Measurements from ENCODE around the gene SPRY4. TPM values are rescaled to one million over a fixed set of nuclear protein-coding genes. Genes with fewer than 3 reads are reported as not detected.
"Not testable (repeated sequence)": the region's sequence is repeated elsewhere in the genome, so short reads cannot be mapped to it uniquely, and the experiment has no call there.

Gene SPRY4
- total RNA-seq, 1 donor from 2014 or later, result 2.6 TPM

GRCh38 chr5:142295084-142295758, 29.6 kb downstream of the SPRY4 start:
- peak; percentile 80 to 81 for DNase-seq (ENCODE audit: low read depth in 2 of 2)

- peak; percentile 60 to 76 for DNase-seq (ENCODE audit: low read depth in 2 of 2)
Observed at GRCh38 chr5:142293486-142293885, 31.3 kb downstream of the SPRY4 start.

DNA sequence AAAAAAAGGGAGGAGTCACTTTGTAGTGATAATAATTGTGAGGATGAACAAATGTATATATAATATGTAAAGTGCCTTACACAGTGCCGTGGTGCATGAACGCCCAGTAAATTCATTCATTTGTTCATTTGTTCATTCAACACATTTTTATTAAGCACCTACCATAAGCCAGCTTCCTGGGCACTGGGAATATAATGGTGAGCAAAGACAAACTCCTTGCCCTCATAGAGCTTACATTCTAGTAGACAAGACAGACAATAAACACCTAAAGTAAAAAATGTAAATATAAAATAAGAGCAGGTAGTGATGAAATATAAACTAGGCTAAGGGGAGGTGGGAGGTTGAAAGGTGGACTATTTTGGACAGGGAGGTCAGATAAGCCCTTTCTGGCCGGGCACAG, 32.0 kb downstream of the SPRY4 start:
- no peak for DNase-seq (ENCODE audit: low read depth in 2 of 2)

- no peak for DNase-seq (ENCODE audit: low read depth in 2 of 2)
Observed at GRCh38 chr5:142292249-142292648, 32.6 kb downstream of the SPRY4 start.

DNA sequence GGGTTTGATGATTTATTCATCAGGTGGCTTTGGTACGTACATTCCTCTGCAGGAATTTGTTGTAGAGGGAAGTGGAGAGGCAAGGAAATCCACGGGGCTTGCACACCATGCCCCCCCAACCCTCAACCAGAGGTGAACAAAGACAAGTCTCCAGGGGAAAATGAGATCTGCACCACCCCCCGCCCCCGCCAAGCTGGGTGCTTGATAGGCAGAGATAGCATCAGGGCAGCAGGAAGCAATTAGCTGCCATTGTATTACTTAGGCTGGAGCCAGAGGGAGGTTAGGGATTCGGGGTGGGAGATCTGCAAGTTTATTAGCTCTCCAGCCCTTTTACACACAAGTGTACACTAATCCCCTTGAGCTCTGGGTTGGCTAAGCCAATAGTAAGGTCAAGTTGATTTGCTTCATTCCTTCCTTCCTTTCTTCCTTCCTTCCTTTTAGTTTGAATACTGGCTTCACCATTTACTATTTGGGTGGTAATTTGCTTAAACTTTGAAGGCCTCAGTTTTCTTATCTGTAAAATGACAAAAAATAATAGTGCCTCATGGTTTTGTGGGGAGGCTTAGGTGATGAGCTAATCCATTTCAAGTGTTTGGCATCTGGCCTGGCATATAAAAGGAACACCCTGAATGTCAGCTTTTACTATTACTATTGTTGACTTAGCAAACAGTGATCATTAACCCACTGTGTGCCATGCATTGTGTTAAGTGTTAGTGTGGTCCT, 34.1 kb downstream of the SPRY4 start:
- peak in 1 of 2 donors; percentile 33 for DNase-seq (ENCODE audit: low read depth in 2 of 2)

GRCh38 chr5:142289708-142290576, 34.9 kb downstream of the SPRY4 start:
- no peak for DNase-seq (ENCODE audit: low read depth in 2 of 2)

DNA sequence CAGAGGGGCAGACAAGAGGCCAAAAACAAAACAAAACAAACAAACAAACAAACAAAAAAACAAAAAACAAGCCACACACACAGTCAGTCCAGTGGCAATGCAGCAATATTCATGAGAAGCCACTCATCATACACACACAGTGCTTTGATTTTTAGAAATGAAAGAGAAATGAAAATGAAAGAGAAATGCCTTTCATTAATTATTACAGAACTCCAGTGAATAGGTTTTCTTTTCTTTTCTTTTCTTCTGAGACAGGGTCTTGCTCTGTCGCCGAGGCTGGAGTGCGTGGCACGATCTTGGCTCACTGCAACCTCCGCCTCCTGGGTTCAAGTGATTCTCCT, 36.9 kb downstream of the SPRY4 start:
- no peak for DNase-seq (ENCODE audit: low read depth in 2 of 2)

GRCh38 chr5:142287096-142287972, 37.5 kb downstream of the SPRY4 start:
- DNase-seq (ENCODE audit: low read depth in 2 of 2), result peak; percentile 63 to 78

DNA sequence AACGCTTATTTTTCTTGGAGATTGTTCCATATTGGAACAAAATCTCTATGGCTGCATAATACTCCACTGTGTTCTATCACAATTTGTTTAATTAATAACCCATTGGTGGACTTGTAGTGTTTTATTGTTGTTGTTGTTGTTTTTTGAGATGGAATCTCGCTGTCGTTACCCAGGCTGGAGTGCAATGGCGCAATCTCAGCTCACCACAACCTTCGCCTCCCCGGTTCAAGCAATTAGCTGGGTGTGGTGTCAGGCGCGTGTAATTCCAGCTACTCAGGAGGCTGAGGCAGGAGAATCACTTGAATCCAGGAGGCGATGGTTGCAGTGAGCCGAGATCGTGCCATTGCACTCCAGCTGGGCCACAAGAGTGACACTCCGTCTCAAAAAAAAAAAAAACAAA, 38.7 kb downstream of the SPRY4 start:
- no peak for DNase-seq (ENCODE audit: low read depth in 2 of 2)

DNA sequence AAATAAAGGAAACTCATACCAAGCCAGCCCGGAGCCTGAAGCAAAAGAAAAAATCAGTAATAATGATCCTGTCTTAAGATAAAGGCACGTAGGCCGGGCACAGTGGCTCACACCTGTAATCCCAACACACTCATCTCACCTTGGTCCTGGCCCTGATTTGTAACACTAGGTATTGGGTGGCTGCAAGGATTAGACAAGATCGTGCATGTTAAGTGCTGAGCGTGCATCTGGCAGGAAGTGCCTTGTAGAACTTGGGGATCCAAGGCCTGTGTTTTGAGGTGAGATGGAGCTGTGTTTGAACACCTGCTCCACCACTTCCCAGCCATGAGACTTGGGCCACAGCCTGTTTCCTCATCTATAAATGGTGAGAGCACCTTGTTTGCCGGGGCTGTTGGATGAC, 41.5 kb downstream of the SPRY4 start:
- no peak for DNase-seq (ENCODE audit: low read depth in 2 of 2)

- DNase-seq (ENCODE audit: low read depth in 2 of 2), result no peak
Observed at GRCh38 chr5:142281966-142282365, 42.9 kb downstream of the SPRY4 start.

DNA sequence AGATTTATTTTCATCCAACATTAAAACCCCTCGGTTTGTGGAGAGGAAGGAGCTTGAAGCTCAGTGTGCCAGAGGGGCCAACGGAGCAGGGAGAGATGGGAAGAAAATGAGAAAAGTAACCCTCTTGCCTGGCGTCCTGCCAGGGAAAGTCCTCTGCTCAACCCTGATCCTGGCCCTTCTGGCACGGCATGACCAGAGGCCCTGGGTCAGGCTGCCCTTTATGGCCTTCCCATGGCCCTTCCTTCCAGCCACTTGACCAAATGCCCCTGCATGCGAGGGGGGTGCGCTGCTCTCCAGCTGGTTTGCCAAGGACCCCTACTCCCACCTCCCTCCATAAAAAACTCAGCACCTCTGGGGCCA, 43.8 kb downstream of the SPRY4 start:
- DNase-seq (ENCODE audit: low read depth in 2 of 2), result peak; percentile 25

GRCh38 chr5:142280066-142281007, 44.5 kb downstream of the SPRY4 start:
- peak; percentile 91 to 98 for DNase-seq (ENCODE audit: low read depth in 2 of 2)

- no peak for DNase-seq (ENCODE audit: low read depth in 2 of 2)
Observed at GRCh38 chr5:142278627-142279026, 46.2 kb downstream of the SPRY4 start.

- no peak for DNase-seq (ENCODE audit: low read depth in 2 of 2)
Observed at GRCh38 chr5:142277796-142278195, 47.0 kb downstream of the SPRY4 start.

DNA sequence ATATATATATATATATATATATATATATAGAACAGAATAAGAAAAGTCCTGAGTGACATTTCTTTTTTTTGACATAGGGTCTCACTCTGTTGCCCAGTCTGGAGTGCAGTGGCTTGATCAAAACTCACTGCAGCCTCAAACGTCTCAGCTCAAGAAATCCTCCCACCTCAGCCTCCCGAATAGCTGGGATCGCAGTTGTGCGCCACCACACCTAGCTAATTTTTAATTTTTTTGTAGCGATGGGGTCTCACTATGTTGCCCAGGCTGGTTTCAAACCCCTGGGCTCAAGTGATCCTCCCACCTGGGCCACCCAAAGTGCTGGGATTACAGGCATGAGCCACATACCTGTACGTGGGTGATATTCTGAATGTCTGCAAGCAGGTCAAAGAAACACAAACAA, 48.3 kb downstream of the SPRY4 start:
- no peak for DNase-seq (ENCODE audit: low read depth in 2 of 2)

DNA sequence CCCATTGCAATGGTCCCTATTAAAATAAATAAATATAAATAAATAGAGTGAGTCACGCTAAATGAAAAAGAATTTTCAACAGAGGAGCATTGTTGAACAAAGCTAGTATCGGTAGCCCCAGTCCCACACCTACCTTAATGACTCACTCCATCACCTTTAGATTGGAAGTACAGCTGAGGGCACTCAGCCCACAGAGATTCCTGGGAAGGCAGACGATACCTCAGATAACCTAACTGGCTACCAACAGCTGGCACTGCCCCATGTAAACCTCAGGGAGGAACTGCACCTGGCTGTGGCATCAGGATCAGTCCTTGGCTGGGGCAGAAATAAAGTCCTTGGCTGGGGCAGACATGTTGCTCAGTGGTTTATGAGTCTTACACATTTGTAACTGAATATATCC, 49.3 kb downstream of the SPRY4 start:
- no peak for DNase-seq (ENCODE audit: low read depth in 2 of 2)

GRCh38 chr5:142272596-142272995, 52.2 kb downstream of the SPRY4 start:
- DNase-seq (ENCODE audit: low read depth in 2 of 2), result not testable (repeated sequence)

GRCh38 chr5:142264084-142264483, 60.7 kb downstream of the SPRY4 start:
- not testable (repeated sequence) for DNase-seq (ENCODE audit: low read depth in 2 of 2)

DNA sequence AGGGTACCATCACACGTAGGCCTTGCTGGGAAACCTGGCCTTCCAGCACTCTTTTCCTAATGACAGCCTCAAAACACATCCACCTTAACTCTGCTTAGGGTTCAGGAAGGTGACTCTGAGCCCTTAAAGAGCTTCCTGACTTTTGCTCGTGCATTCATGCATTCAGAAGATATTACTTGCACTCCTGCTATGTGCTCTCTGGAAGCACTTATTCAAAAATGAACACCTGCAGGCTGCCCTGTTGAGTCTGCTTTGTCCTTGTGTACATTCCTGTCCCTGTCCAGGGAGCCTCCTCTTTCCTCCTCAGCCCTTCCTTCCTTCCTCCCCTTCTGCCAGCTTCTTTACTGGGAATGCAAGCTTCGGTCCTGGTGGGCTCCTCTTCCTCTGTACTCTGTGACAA, 61.5 kb downstream of the SPRY4 start:
- no peak for DNase-seq (ENCODE audit: low read depth in 2 of 2)
